H1 (cell line): ENCODE results near the gene CSPG5.

ENCODE experiments used
- EGR1 ChIP-seq: IDR thresholded peaks from 2 replicates; pipeline ENCODE4 v1.6.1; 2011; ENCODE audit warnings: low read depth, low read length, borderline replicate concordance
- HDAC6 ChIP-seq: IDR thresholded peaks from one replicate; pipeline ENCODE4 v1.7.1; 2012; ENCODE audit warnings: low read depth, mild to moderate bottlenecking, inconsistent platforms, low read length, moderate library complexity
- POLR2AphosphoS5 ChIP-seq: IDR thresholded peaks from 2 replicates; pipeline ENCODE4 v1.6.1; 2011; ENCODE audit warnings: low read depth, low read length
- SAP30 ChIP-seq: fragments of 300-600 bp; sonication (generic); IDR thresholded peaks from 2 replicates; pipeline ENCODE4 v1.7.1; 2012; ENCODE audit warnings: low read length, moderate library complexity, mild to moderate bottlenecking, inconsistent platforms; ENCODE audit not compliant: insufficient read depth, insufficient replicate concordance

GRCh38 chr3:47578691-47579632 is at the start of gene CSPG5:
- no peak for TF ChIP-seq POLR2AphosphoS5
- TF ChIP-seq SAP30 = no peak
- no peak for TF ChIP-seq EGR1
- no peak for TF ChIP-seq HDAC6
